Activated CD4-positive, CD25-positive, alpha-beta regulatory T cell treated with anti-CD3 and anti-CD28 coated beads, Interleukin-2, amount 50 U/mL, for 24 hours (primary cell): ENCODE data around the gene MMP1.
A peak's percentile ranks its signal among the peaks of the same experiment; 100 is the strongest.

Experiments used
- ATAC-seq, 2 donors: fragments of 150-1000 bp; cut with Tn5 transposase; one replicate each; pipeline ENCODE4 v1.10.0; 2021; ENCODE audit warnings: mild to moderate bottlenecking in 1 of 2, moderate library complexity in 1 of 2

MMP1 gene

GRCh38 chr11:102802341-102802740 is 4.4 kb upstream of the MMP1 start:
- ATAC-seq, result no peak

- ATAC-seq, result no peak
These were observed 2.8 kb upstream of the MMP1 start for GRCh38 chr11:102800767-102801166.

- no peak for ATAC-seq
These were observed 1.9 kb upstream of the MMP1 start for GRCh38 chr11:102799681-102800340.

GRCh38 chr11:102794382-102794781 is 3.6 kb downstream of the MMP1 start:
- peak in 1 of 2 donors; percentile 55 for ATAC-seq

- no peak for ATAC-seq
These were observed 4.2 kb downstream of the MMP1 start for GRCh38 chr11:102793677-102794290.

- ATAC-seq, result no peak
These were observed 5.4 kb downstream of the MMP1 start for GRCh38 chr11:102792604-102793003.

- no peak for ATAC-seq
These were observed 6.5 kb downstream of the MMP1 start for GRCh38 chr11:102791271-102792036.

GRCh38 chr11:102788334-102788995 is 9.5 kb downstream of the MMP1 start:
- no peak for ATAC-seq

GRCh38 chr11:102784380-102784779 is 13.6 kb downstream of the MMP1 start:
- ATAC-seq, result no peak

GRCh38 chr11:102783720-102784119 is 14.2 kb downstream of the MMP1 start:
- ATAC-seq, result no peak

GRCh38 chr11:102783016-102783415 is 14.9 kb downstream of the MMP1 start:
- ATAC-seq, result no peak

GRCh38 chr11:102781676-102782075 is 16.3 kb downstream of the MMP1 start:
- ATAC-seq, result no peak

- ATAC-seq, result no peak
These were observed 17.5 kb downstream of the MMP1 start, which contains the start of gene MMP10 for GRCh38 chr11:102780491-102780918. TSS of gene MMP10 (minus strand) at chr11:102780628. CDS start at chr11:102780591, 37 bp downstream.

- no peak for ATAC-seq
These were observed 21.5 kb downstream of the MMP1 start for GRCh38 chr11:102776454-102776853.

GRCh38 chr11:102773386-102773785 is 24.6 kb downstream of the MMP1 start:
- ATAC-seq, result no peak

GRCh38 chr11:102771351-102771750 is 26.6 kb downstream of the MMP1 start:
- ATAC-seq, result no peak

- ATAC-seq, result no peak
These were observed 27.8 kb downstream of the MMP1 start for GRCh38 chr11:102770191-102770590.

- no peak for ATAC-seq
These were observed 30.2 kb downstream of the MMP1 start for GRCh38 chr11:102767800-102768199.

- no peak for ATAC-seq
These were observed 34.5 kb downstream of the MMP1 start for GRCh38 chr11:102763440-102763839.

GRCh38 chr11:102762361-102762767 is 35.6 kb downstream of the MMP1 start:
- ATAC-seq, result no peak

- no peak for ATAC-seq
These were observed 36.2 kb downstream of the MMP1 start for GRCh38 chr11:102761646-102762238.

GRCh38 chr11:102760344-102761035 is 37.5 kb downstream of the MMP1 start:
- ATAC-seq, result peak in 1 of 2 donors; percentile 32
